Heart left ventricle (tissue), 13 donors: ENCODE results near the gene ADGRG6.

Source experiments
- POLR2A ChIP-seq, 2 donors: fragments of 450-650 bp; IDR thresholded peaks; one replicate each; pipeline ENCODE4 v1.6.1; 2017; ENCODE audit warnings: antibody characterized with exemption in 2 of 2, mild to moderate bottlenecking in 2 of 2, moderate library complexity in 2 of 2
- TF ChIP-seq, protein P1 (sequence below), 12 donors: fragments of 200-600 bp; sonication (generic) in 4 of 12; IDR thresholded peaks; one replicate each; pipeline versions ENCODE4 v1.5.0 to v1.8.0; 2018 to 2022; ENCODE audit warnings: antibody characterized with exemption in 12 of 12, mild to moderate bottlenecking in 5 of 12
- donor health status: ischemic (EF 13 %, LVEDD 7.1; RV severe dilation, severe dysfunction).
- donor health status: DM: no; HTN: yes; CAD: no.
- donor health status: DM: no; HTN: no; CAD: no.
- donor health status: ischemic (EF 25% LVEDD 6.9; RV normal size, moderate dysfunction).
- donor health status: ischemic (EF 25% LVEDD 5.7; RV mildly dilated, moderate dysfunction).
- donor health status: ischemic (EF 35%, LVEDD 5.7; RV mildly dilated, moderate dysfunction).
- donor health status: nonischemic (EF 11% LVEDD 7.7; RV severe dilation, severe dysfunction).
- donor health status: DM: yes; HTN: yes; CAD: no.
- donor health status: PGD.
- donor health status: ischemic (EF 29% LVEDD 5.4; RV normal size, mild dysfunction).
- donor health status: nonischemic (EF 23%, LVEDD 6.1; RV moderate dilation, normal function).

GRCh38 chr6:142385352-142385751 is 83.5 kb downstream of the ADGRG6 start:
- TF ChIP-seq, protein P1, sequence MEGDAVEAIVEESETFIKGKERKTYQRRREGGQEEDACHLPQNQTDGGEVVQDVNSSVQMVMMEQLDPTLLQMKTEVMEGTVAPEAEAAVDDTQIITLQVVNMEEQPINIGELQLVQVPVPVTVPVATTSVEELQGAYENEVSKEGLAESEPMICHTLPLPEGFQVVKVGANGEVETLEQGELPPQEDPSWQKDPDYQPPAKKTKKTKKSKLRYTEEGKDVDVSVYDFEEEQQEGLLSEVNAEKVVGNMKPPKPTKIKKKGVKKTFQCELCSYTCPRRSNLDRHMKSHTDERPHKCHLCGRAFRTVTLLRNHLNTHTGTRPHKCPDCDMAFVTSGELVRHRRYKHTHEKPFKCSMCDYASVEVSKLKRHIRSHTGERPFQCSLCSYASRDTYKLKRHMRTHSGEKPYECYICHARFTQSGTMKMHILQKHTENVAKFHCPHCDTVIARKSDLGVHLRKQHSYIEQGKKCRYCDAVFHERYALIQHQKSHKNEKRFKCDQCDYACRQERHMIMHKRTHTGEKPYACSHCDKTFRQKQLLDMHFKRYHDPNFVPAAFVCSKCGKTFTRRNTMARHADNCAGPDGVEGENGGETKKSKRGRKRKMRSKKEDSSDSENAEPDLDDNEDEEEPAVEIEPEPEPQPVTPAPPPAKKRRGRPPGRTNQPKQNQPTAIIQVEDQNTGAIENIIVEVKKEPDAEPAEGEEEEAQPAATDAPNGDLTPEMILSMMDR (IDR thresholded peaks at IDR 0.05) = no peak
- no peak for TF ChIP-seq POLR2A (IDR thresholded peaks at IDR 0.05)
